Fibroblast of lung (primary cell): ENCODE results near the gene AP2B1. TPM values are rescaled to one million over a fixed set of nuclear protein-coding genes. Genes with fewer than 3 reads are reported as not detected.

ENCODE experiments used
- DNase-seq, 2 donors: peaks; one replicate each; pipeline versions ENCODE4 v3.0.0 to v3.0.0-alpha.2; 2010; ENCODE audit warnings: low read depth in 2 of 2
- H2AFZ ChIP-seq: 2 replicates; pipeline ENCODE4 v1.5.1; 2012; ENCODE audit warnings: low read length, control low read depth, inconsistent platforms
- H3K27ac ChIP-seq: 2 replicates; pipeline ENCODE4 v1.5.1; 2011; ENCODE audit warnings: low read length, control low read depth; ENCODE audit not compliant: insufficient read depth
- H3K27me3 ChIP-seq: 2 replicates; pipeline ENCODE4 v1.5.1; 2011; ENCODE audit warnings: mild to moderate bottlenecking, low read length; ENCODE audit not compliant: control insufficient read depth, insufficient read depth
- H3K36me3 ChIP-seq: 2 replicates; pipeline ENCODE4 v1.5.1; 2011; ENCODE audit warnings: low read length; ENCODE audit not compliant: control insufficient read depth, insufficient read depth
- H3K4me1 ChIP-seq: 2 replicates; pipeline ENCODE4 v1.5.1; 2011; ENCODE audit warnings: low read length; ENCODE audit not compliant: control insufficient read depth, insufficient read depth; ENCODE audit errors: extremely low read depth
- H3K4me2 ChIP-seq: 2 replicates; pipeline ENCODE4 v1.5.1; 2011; ENCODE audit warnings: low read length, control low read depth; ENCODE audit not compliant: insufficient read depth; ENCODE audit errors: extremely low read depth
- H3K4me3 ChIP-seq, 4 experiments: fragments of 200-600 bp in 1 of 4; sonication (generic) in 1 of 4; replicated peaks in 1 of 4; 2 replicates each; pipeline ENCODE4 v1.5.1; 2011 to 2016; ENCODE audit warnings: low read length in 4 of 4, low read depth in 3 of 4, mild to moderate bottlenecking in 3 of 4, control low read depth in 2 of 4, inconsistent platforms in 1 of 4, mixed read lengths in 1 of 4; ENCODE audit not compliant: insufficient read depth in 1 of 4; ENCODE audit errors: control extremely low read depth in 1 of 4
- H3K79me2 ChIP-seq: 2 replicates; pipeline ENCODE4 v1.5.1; 2012; ENCODE audit warnings: mild to moderate bottlenecking, low read length, inconsistent platforms; ENCODE audit not compliant: control insufficient read depth, insufficient read depth
- H3K9ac ChIP-seq: 2 replicates; pipeline ENCODE4 v1.5.1; 2011; ENCODE audit warnings: mild to moderate bottlenecking, low read length, control low read depth; ENCODE audit not compliant: insufficient read depth
- H3K9me3 ChIP-seq: 2 replicates; pipeline ENCODE4 v1.5.1; 2012; ENCODE audit warnings: low read depth, low read length; ENCODE audit not compliant: control insufficient read depth, insufficient read depth
- H4K20me1 ChIP-seq: 2 replicates; pipeline ENCODE4 v1.5.1; 2011; ENCODE audit warnings: low read length; ENCODE audit not compliant: control insufficient read depth, insufficient read depth; ENCODE audit errors: extremely low read depth
- EZH2 ChIP-seq: IDR thresholded peaks from 2 replicates; pipeline ENCODE4 v1.5.1; 2012; ENCODE audit warnings: low read length, control low read depth, mild to moderate bottlenecking; ENCODE audit errors: missing control alignments
- polyA plus RNA-seq, 2 donors: library from polyadenylated mRNA; depleted of rRNA in 1 of 2; stranded (reverse) in 1 of 2; unstranded in 1 of 2; fragments of >200 nt; gene quantifications; 2 replicates each; pipeline ENCODE4 v1.2.1, GENCODE V29; 2011 to 2012; ENCODE audit warnings: missing spikeins in 1 of 2
- total RNA-seq: library from RNA; depleted of rRNA; stranded (reverse); fragments of >200 nt; gene quantifications from 2 replicates; pipeline ENCODE4 v1.2.1, GENCODE V29; 2014
- TF ChIP-seq, protein P1 (sequence below), 2 donors: IDR thresholded peaks in 1 of 2; conservative IDR thresholded peaks in 1 of 2; 1 replicate in 1 of 2; 2 replicates in 1 of 2; pipeline ENCODE4 v1.5.1; 2011 to 2012; ENCODE audit warnings: low read length in 2 of 2, control low read depth in 1 of 2, inconsistent platforms in 1 of 2, low read depth in 1 of 2, mild to moderate bottlenecking in 1 of 2

AP2B1 gene
- total and polyA plus RNA-seq, 2 donors (not counting 1 experiment from before 2014, with no cell fraction given), result 109 to 236 TPM

DNA sequence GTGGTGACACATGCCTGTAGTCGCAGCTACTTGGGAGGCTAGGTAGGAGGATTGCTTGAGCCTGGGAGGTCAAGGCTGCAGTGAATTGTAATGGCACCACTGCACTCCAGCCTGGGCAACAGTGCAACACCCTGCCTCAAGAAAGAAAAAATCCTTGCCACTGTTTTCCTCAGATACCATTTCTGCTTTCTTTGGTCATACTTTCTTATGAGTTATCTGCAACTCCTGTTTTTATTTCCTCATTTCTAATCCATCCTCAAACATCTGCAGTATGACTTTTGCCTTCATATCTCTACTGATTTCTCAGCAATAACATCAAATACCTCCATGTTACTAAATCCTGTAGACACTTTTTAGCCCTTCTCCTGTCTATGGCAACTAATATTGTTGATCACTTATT lies 3.1 kb upstream of the AP2B1 start:
- H3K27me3 ChIP-seq, result no peaks in the 10 kb centered on the region
- no peak for DNase-seq
- H3K79me2 ChIP-seq, result peaks cover 19% of the 10 kb centered on the region
- no peak overlapping the region for H3K27ac ChIP-seq
- no peak overlapping the region for H3K9ac ChIP-seq
- no peak overlapping the region for H3K4me2 ChIP-seq
- H4K20me1 ChIP-seq, result no peaks in the 10 kb centered on the region
- H3K4me1 ChIP-seq, result peaks cover 3% of the 10 kb centered on the region
- TF ChIP-seq, protein P1, sequence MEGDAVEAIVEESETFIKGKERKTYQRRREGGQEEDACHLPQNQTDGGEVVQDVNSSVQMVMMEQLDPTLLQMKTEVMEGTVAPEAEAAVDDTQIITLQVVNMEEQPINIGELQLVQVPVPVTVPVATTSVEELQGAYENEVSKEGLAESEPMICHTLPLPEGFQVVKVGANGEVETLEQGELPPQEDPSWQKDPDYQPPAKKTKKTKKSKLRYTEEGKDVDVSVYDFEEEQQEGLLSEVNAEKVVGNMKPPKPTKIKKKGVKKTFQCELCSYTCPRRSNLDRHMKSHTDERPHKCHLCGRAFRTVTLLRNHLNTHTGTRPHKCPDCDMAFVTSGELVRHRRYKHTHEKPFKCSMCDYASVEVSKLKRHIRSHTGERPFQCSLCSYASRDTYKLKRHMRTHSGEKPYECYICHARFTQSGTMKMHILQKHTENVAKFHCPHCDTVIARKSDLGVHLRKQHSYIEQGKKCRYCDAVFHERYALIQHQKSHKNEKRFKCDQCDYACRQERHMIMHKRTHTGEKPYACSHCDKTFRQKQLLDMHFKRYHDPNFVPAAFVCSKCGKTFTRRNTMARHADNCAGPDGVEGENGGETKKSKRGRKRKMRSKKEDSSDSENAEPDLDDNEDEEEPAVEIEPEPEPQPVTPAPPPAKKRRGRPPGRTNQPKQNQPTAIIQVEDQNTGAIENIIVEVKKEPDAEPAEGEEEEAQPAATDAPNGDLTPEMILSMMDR (conservative IDR thresholded peaks at IDR 0.05 in 1 of 2, IDR thresholded peaks at IDR 0.05 in 1 of 2; ENCODE audit: low read depth in 1 of 2, low read length in 2 of 2), result no peak
- TF ChIP-seq EZH2, result no peak
- H3K4me3 ChIP-seq, result no peak overlapping the region
- no peak overlapping the region for H2AFZ ChIP-seq
- H3K9me3 ChIP-seq, result no peaks in the 10 kb centered on the region
- H3K36me3 ChIP-seq, result no peaks in the 10 kb centered on the region

DNA sequence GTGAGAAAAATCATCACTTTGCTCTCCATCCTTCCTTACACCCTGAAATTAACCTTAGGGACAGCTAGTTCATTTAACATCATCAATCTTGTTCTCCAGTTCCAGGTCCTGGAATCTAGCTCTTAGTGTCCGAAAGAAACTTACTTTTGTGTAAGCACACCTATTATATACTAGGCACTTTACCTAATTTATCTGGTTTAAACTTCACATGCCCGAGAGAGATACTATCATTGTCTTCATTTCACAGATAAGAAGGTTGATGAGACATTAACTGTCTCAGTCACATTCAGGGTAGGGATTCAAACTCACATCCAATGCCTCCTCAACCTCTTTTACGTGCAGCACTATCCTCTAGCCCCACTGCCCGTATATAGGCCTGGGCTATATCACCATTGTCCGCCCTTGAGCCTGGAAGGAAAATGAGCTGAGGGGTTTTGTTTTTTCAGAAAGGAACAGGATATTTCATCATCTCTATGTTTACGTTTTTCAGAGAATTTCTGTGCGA lies 501 bp upstream of the AP2B1 start:
- H2AFZ ChIP-seq, result peak overlapping the region; percentile 28
- no peak for DNase-seq
- H3K4me2 ChIP-seq, result peak overlapping the region; percentile 75
- peak overlapping the region; percentile 99 for H3K27ac ChIP-seq
- H3K36me3 ChIP-seq, result no peaks in the 10 kb centered on the region
- H3K27me3 ChIP-seq, result no peaks in the 10 kb centered on the region
- peak overlapping the region; percentile 81 to 100 (median 95) for H3K4me3 ChIP-seq
- H3K9me3 ChIP-seq, result no peaks in the 10 kb centered on the region
- peaks cover 2% of the 10 kb centered on the region for H4K20me1 ChIP-seq
- H3K79me2 ChIP-seq, result peaks cover 42% of the 10 kb centered on the region
- H3K4me1 ChIP-seq, result peaks cover 3% of the 10 kb centered on the region
- no peak for TF ChIP-seq EZH2
- TF ChIP-seq, protein P1 (conservative IDR thresholded peaks at IDR 0.05 in 1 of 2, IDR thresholded peaks at IDR 0.05 in 1 of 2; ENCODE audit: low read depth in 1 of 2, low read length in 2 of 2), result no peak
- H3K9ac ChIP-seq, result peak overlapping the region; percentile 93

DNA sequence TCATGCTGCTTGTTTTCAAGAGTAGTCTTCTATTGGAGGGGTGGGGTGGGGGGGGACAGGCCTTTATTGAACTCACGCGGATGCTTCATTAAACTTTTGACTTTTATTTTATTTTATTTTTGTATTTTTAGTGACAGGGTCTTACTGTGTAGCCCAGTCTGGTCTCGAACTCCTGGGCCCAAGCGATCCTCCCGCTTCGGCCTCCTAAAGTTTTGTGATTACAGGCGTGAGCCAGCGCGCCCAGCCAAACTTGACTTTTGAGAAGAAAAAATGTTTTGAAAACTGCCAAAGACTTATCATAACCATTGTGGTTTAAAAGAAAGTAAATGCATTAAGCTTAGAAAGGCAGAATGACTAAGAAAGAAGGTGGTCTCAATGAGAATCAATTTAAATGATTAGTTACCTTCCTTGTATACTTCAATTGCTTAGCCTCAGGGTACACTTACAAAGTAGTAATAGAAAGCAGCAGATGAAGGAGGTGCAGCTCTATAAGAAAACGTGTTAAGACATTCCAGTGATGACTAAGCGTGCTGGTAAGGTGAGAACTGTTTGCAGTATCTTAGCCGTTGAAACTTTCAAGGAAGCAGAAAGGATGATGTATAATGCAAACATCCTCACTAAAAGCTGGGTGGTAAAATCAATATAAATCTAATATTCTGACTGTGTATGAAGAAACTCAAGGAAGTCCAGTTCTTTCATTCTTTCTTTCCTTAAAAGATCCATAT lies 1.2 kb downstream of the AP2B1 start:
- peaks cover 2% of the 10 kb centered on the region for H4K20me1 ChIP-seq
- no peak overlapping the region for H3K9ac ChIP-seq
- peaks cover 57% of the 10 kb centered on the region for H3K79me2 ChIP-seq
- no peaks in the 10 kb centered on the region for H3K9me3 ChIP-seq
- H3K36me3 ChIP-seq, result no peaks in the 10 kb centered on the region
- peak overlapping the region; percentile 86 for H3K4me2 ChIP-seq
- peak; percentile 36 to 86 for DNase-seq
- H3K4me1 ChIP-seq, result peaks cover 3% of the 10 kb centered on the region
- H3K27ac ChIP-seq, result peak overlapping the region; percentile 99
- H2AFZ ChIP-seq, result no peak overlapping the region
- peak overlapping the region; percentile 81 to 100 (median 95) for H3K4me3 ChIP-seq
- TF ChIP-seq, protein P1 (conservative IDR thresholded peaks at IDR 0.05 in 1 of 2, IDR thresholded peaks at IDR 0.05 in 1 of 2; ENCODE audit: low read depth in 1 of 2, low read length in 2 of 2), result no peak
- no peak for TF ChIP-seq EZH2
- no peaks in the 10 kb centered on the region for H3K27me3 ChIP-seq
